HFFc6 (cell line): ENCODE measurements around the gene PSMG3. TPM values are rescaled to one million over a fixed set of nuclear protein-coding genes. Genes with fewer than 3 reads are reported as not detected.

Experiments
- DNase-seq: peaks from one replicate; pipeline ENCODE4 v3.0.0-alpha.2; 2018
- H3K27ac Mint-ChIP-seq: 2 replicates; pipeline ENCODE4 v1.8.0; 2020; ENCODE audit warnings: mild to moderate bottlenecking, mixed read lengths
- H3K27me3 Mint-ChIP-seq: 2 replicates; pipeline ENCODE4 v1.8.0; 2021; ENCODE audit warnings: mild to moderate bottlenecking, moderate library complexity, mixed read lengths; ENCODE audit not compliant: insufficient read depth
- H3K36me3 Mint-ChIP-seq: 2 replicates; pipeline ENCODE4 v1.8.0; 2021; ENCODE audit warnings: low read depth, mixed read lengths
- H3K4me1 Mint-ChIP-seq: 2 replicates; pipeline ENCODE4 v1.8.0; 2020; ENCODE audit warnings: low read depth, mixed read lengths
- H3K4me3 Mint-ChIP-seq: 2 replicates; pipeline ENCODE4 v1.8.0; 2020; ENCODE audit warnings: mild to moderate bottlenecking, moderate library complexity, mixed read lengths
- H3K9me3 Mint-ChIP-seq: 2 replicates; pipeline ENCODE4 v1.8.0; 2020; ENCODE audit warnings: mild to moderate bottlenecking, mixed read lengths
- CTCF ChIP-seq: fragments of 200-600 bp; sonication (generic); IDR thresholded peaks from 2 replicates; pipeline ENCODE4 v1.5.0; 2021; ENCODE audit warnings: antibody characterized with exemption, mild to moderate bottlenecking
- total RNA-seq, 6 experiments: library from RNA; stranded (reverse); fragmentation: NEBNext Ultra II Directional; extraction: Animal tissue kit (Norgen Biotek cat#: 25700); gene quantifications; 2 replicates in 1 of 6; 3 replicates in 5 of 6; pipeline ENCODE4 v1.2.3, GENCODE V29; 2021

PSMG3 gene
- total RNA-seq, 6 experiments from 2014 or later, result 25.6 to 31.0 (median 28.2) TPM

- Mint-ChIP-seq H3K27ac (no peak overlapping the region), H3K9me3 (no peaks in the 10 kb centered on the region), H3K4me1 (no peaks in the 10 kb centered on the region), H3K4me3 (no peak overlapping the region), H3K36me3 (no peaks in the 10 kb centered on the region), H3K27me3 (peaks cover 57% of the 10 kb centered on the region)
- DNase-seq, result no peak
- TF ChIP-seq CTCF, result no peak
These were observed 30.0 kb upstream of the PSMG3 start for GRCh38 chr7:1599640-1600395.

- H3K4me1 Mint-ChIP-seq, result no peaks in the 10 kb centered on the region
- no peak overlapping the region for H3K27ac Mint-ChIP-seq
- peaks cover 57% of the 10 kb centered on the region for H3K27me3 Mint-ChIP-seq
- no peaks in the 10 kb centered on the region for H3K9me3 Mint-ChIP-seq
- no peaks in the 10 kb centered on the region for H3K36me3 Mint-ChIP-seq
- TF ChIP-seq CTCF, result no peak
- no peak overlapping the region for H3K4me3 Mint-ChIP-seq
- DNase-seq, result no peak
These were observed 29.3 kb upstream of the PSMG3 start for GRCh38 chr7:1598961-1599639.

- H3K36me3 Mint-ChIP-seq, result no peaks in the 10 kb centered on the region
- no peak overlapping the region for H3K27ac Mint-ChIP-seq
- H3K27me3 Mint-ChIP-seq, result peaks cover 55% of the 10 kb centered on the region
These were observed 28.5 kb upstream of the PSMG3 start for GRCh38 chr7:1598286-1598685.

GRCh38 chr7:1597791-1598190, 28.0 kb upstream of the PSMG3 start:
- DNase-seq, result no peak

More at GRCh38 chr7:1598286-1598685, 28.5 kb upstream of the PSMG3 start:
- TF ChIP-seq CTCF, result no peak
- H3K9me3 Mint-ChIP-seq, result no peaks in the 10 kb centered on the region
- no peak overlapping the region for H3K4me3 Mint-ChIP-seq
- no peak for DNase-seq
- no peaks in the 10 kb centered on the region for H3K4me1 Mint-ChIP-seq

More at GRCh38 chr7:1597791-1598190, 28.0 kb upstream of the PSMG3 start:
- Mint-ChIP-seq H3K4me3 (no peak overlapping the region), H3K4me1 (no peaks in the 10 kb centered on the region), H3K36me3 (no peaks in the 10 kb centered on the region), H3K9me3 (no peaks in the 10 kb centered on the region), H3K27ac (no peak overlapping the region), H3K27me3 (peaks cover 55% of the 10 kb centered on the region)
- TF ChIP-seq CTCF, result no peak
